GM18519 (cell line): ENCODE measurements around the gene NTM.

Source experiments
- ATAC-seq: cut with Tn5 transposase; IDR thresholded peaks from one replicate; pipeline ENCODE4 v1.9.1; 2021; ENCODE audit warnings: mild to moderate bottlenecking, moderate library complexity; ENCODE audit not compliant: unreplicated experiment, low FRiP score

The NTM gene

GRCh38 chr11:131868629-131869507 is 498.5 kb downstream of the NTM start:
- ATAC-seq, result no peak

GRCh38 chr11:131870305-131870704 is 499.9 kb downstream of the NTM start:
- no peak for ATAC-seq

GRCh38 chr11:131871006-131871405 is 500.6 kb downstream of the NTM start:
- ATAC-seq, result no peak

GRCh38 chr11:131874070-131874469 is 503.7 kb downstream of the NTM start:
- no peak for ATAC-seq

GRCh38 chr11:131875611-131876010 is 505.2 kb downstream of the NTM start:
- no peak for ATAC-seq

GRCh38 chr11:131877246-131877942 is 507.0 kb downstream of the NTM start:
- ATAC-seq, result no peak

- no peak for ATAC-seq
These were observed 509.9 kb downstream of the NTM start for GRCh38 chr11:131880316-131880715.

GRCh38 chr11:131880976-131881375 is 510.6 kb downstream of the NTM start:
- no peak for ATAC-seq

GRCh38 chr11:131883332-131883731 is 512.9 kb downstream of the NTM start:
- ATAC-seq, result no peak

- ATAC-seq, result no peak
These were observed 514.2 kb downstream of the NTM start for GRCh38 chr11:131884461-131885073.

- ATAC-seq, result no peak
These were observed 515.0 kb downstream of the NTM start for GRCh38 chr11:131885431-131885830.

- no peak for ATAC-seq
These were observed 515.8 kb downstream of the NTM start for GRCh38 chr11:131886201-131886600.

- no peak for ATAC-seq
These were observed 517.9 kb downstream of the NTM start for GRCh38 chr11:131888230-131888855.

GRCh38 chr11:131889146-131889577 is 518.7 kb downstream of the NTM start:
- peak; percentile 38 for ATAC-seq

- ATAC-seq, result no peak
These were observed 519.6 kb downstream of the NTM start for GRCh38 chr11:131889760-131890581.

- ATAC-seq, result peak; percentile 94
These were observed 522.9 kb downstream of the NTM start for GRCh38 chr11:131893103-131893890.

GRCh38 chr11:131893988-131894387 is 523.6 kb downstream of the NTM start:
- ATAC-seq, result no peak

GRCh38 chr11:131894615-131895544 is 524.5 kb downstream of the NTM start:
- ATAC-seq, result no peak
